ENCODE measurements around the gene HPS6.

DNA sequence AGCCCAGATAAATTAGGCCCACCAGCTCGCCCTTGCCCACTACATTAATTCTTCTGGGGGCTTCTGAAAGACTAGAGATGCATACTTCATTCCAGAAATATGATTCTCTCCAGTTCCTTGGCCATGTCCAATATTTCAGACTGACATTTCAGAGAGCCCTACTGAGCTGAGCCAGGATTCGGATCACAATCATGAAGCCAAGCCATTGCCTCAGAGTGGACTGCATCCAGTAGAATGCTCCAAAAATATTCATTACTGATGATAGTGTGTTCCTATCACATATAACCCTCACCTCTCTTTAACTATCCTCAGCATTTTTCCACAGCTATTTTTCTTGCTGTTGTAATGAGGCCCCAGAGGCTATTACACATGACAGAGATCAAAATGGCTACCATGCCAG lies 47.9 kb upstream of the HPS6 start:
- TF ChIP-seq, protein P1, sequence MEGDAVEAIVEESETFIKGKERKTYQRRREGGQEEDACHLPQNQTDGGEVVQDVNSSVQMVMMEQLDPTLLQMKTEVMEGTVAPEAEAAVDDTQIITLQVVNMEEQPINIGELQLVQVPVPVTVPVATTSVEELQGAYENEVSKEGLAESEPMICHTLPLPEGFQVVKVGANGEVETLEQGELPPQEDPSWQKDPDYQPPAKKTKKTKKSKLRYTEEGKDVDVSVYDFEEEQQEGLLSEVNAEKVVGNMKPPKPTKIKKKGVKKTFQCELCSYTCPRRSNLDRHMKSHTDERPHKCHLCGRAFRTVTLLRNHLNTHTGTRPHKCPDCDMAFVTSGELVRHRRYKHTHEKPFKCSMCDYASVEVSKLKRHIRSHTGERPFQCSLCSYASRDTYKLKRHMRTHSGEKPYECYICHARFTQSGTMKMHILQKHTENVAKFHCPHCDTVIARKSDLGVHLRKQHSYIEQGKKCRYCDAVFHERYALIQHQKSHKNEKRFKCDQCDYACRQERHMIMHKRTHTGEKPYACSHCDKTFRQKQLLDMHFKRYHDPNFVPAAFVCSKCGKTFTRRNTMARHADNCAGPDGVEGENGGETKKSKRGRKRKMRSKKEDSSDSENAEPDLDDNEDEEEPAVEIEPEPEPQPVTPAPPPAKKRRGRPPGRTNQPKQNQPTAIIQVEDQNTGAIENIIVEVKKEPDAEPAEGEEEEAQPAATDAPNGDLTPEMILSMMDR (IDR thresholded peaks at IDR 0.05) = no peak
- no peak for TF ChIP-seq POLR2A (IDR thresholded peaks at IDR 0.05)
